Measurements from ENCODE around the gene POLR3F.
A peak's percentile ranks its signal among the peaks of the same experiment; 100 is the strongest.

DNA sequence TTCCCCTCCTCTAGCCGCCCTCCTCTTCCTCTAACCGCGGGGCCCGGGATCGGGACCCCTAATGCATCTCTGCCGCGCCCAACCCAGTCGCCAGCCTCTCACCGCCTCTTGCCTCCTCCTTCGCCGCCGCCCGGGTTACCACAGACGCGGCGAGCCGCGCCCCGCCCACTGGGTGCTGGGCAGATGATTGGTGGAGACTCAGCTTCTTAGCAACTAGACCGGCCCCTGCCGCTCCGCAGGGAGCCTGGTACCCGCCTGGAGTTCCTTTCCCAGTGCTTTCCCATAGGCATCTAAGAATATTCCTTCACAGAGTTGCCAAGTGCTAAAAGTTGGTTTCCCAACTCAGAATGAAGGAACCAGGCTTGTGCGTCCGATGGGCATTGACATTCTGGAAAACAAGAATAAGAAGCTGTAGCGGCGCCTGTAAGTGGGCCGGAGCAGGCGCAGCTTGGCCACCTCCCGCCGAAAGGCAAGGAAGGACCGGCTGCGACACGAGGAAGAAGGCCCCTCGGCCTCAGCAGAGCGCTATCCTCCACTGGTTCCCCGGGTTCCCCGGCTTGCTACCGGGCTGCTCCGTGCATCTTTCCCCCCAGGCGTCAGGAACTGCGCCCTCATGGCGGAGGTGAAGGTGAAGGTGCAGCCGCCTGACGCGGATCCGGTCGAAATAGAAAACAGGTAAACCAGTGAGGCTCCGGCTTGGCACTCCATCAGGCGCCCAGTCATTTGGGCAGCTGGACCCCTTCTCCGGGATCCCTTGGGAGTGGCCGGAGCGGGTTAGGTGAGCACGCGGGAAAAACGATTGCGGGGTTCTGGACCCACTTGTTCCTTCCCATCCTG lies at the start of gene POLR3F, which contains the start of gene DZANK1:
- TF ChIP-seq ZNF114 (tag by site-specific recombination; IDR thresholded peaks at IDR 0.05): no peak
- TF ChIP-seq, protein P1, sequence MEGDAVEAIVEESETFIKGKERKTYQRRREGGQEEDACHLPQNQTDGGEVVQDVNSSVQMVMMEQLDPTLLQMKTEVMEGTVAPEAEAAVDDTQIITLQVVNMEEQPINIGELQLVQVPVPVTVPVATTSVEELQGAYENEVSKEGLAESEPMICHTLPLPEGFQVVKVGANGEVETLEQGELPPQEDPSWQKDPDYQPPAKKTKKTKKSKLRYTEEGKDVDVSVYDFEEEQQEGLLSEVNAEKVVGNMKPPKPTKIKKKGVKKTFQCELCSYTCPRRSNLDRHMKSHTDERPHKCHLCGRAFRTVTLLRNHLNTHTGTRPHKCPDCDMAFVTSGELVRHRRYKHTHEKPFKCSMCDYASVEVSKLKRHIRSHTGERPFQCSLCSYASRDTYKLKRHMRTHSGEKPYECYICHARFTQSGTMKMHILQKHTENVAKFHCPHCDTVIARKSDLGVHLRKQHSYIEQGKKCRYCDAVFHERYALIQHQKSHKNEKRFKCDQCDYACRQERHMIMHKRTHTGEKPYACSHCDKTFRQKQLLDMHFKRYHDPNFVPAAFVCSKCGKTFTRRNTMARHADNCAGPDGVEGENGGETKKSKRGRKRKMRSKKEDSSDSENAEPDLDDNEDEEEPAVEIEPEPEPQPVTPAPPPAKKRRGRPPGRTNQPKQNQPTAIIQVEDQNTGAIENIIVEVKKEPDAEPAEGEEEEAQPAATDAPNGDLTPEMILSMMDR (tag by site-specific recombination; IDR thresholded peaks at IDR 0.05): 0 out of 2 replicates have a peak, but pooled peaks have one; percentile 14
- TF ChIP-seq, protein P2, sequence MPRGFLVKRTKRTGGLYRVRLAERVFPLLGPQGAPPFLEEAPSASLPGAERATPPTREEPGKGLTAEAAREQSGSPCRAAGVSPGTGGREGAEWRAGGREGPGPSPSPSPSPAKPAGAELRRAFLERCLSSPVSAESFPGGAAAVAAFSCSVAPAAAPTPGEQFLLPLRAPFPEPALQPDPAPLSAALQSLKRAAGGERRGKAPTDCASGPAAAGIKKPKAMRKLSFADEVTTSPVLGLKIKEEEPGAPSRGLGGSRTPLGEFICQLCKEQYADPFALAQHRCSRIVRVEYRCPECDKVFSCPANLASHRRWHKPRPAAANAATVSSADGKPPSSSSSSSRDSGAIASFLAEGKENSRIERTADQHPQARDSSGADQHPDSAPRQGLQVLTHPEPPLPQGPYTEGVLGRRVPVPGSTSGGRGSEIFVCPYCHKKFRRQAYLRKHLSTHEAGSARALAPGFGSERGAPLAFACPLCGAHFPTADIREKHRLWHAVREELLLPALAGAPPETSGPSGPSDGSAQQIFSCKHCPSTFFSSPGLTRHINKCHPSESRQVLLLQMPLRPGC (tag by site-specific recombination; IDR thresholded peaks at IDR 0.05): 0 out of 2 replicates have a peak, but pooled peaks have one; percentile 54
- no peak for TF ChIP-seq ZNF792 (tag by site-specific recombination; IDR thresholded peaks at IDR 0.05)
- TF ChIP-seq, protein P3, sequence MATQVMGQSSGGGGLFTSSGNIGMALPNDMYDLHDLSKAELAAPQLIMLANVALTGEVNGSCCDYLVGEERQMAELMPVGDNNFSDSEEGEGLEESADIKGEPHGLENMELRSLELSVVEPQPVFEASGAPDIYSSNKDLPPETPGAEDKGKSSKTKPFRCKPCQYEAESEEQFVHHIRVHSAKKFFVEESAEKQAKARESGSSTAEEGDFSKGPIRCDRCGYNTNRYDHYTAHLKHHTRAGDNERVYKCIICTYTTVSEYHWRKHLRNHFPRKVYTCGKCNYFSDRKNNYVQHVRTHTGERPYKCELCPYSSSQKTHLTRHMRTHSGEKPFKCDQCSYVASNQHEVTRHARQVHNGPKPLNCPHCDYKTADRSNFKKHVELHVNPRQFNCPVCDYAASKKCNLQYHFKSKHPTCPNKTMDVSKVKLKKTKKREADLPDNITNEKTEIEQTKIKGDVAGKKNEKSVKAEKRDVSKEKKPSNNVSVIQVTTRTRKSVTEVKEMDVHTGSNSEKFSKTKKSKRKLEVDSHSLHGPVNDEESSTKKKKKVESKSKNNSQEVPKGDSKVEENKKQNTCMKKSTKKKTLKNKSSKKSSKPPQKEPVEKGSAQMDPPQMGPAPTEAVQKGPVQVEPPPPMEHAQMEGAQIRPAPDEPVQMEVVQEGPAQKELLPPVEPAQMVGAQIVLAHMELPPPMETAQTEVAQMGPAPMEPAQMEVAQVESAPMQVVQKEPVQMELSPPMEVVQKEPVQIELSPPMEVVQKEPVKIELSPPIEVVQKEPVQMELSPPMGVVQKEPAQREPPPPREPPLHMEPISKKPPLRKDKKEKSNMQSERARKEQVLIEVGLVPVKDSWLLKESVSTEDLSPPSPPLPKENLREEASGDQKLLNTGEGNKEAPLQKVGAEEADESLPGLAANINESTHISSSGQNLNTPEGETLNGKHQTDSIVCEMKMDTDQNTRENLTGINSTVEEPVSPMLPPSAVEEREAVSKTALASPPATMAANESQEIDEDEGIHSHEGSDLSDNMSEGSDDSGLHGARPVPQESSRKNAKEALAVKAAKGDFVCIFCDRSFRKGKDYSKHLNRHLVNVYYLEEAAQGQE (tag by site-specific recombination; IDR thresholded peaks at IDR 0.05): peak; percentile 62; the same call in 1 of the 2 replicates
- TF ChIP-seq ZBTB1 (tag by site-specific recombination; IDR thresholded peaks at IDR 0.05): no peak
